Urinary bladder (tissue), 4 donors: Measurements from ENCODE around the gene KIF16B. TPM values are rescaled to one million over a fixed set of nuclear protein-coding genes. Genes with fewer than 3 reads are reported as not detected.

Source experiments
- DNase-seq: peaks from one replicate; pipeline ENCODE4 v3.0.0-alpha.2; 2015; ENCODE audit errors: extremely low spot score
- H3K27ac ChIP-seq: one replicate; pipeline ENCODE4 v1.5.1; 2013; ENCODE audit warnings: low read depth, mild to moderate bottlenecking, moderate library complexity
- H3K36me3 ChIP-seq: one replicate; pipeline ENCODE4 v1.6.1; 2013; ENCODE audit warnings: mild to moderate bottlenecking, moderate library complexity; ENCODE audit not compliant: insufficient read depth
- H3K4me1 ChIP-seq: one replicate; pipeline ENCODE4 v1.6.1; 2013; ENCODE audit warnings: mild to moderate bottlenecking, moderate library complexity; ENCODE audit not compliant: insufficient read depth
- H3K4me3 ChIP-seq: one replicate; pipeline ENCODE4 v1.5.1; 2013; ENCODE audit warnings: low read depth, low read length
- WGBS: extraction: QIAGEN DNeasy Blood & Tissue Kit; methylation state at CpG from one replicate; pipeline ENCODE4 v1.1.7; 2013; 5-methylcytosine and 5-hydroxymethylcytosine counted together
- polyA plus RNA-seq: library from polyadenylated mRNA; stranded (reverse); fragments of 200-250 nt; gene quantifications from one replicate; pipeline ENCODE4 v1.2.3, GENCODE V29; 2013
- total RNA-seq: library from RNA; depleted of rRNA; stranded (reverse); fragments of >200 nt; gene quantifications from one replicate; pipeline ENCODE4 v1.2.3, GENCODE V29; 2014
- donor health status: healthy with polysubstance abuse.
- donor health status: healthy.

Gene KIF16B
- total and polyA plus RNA-seq, 2 donors, result 9.8 to 23.6 TPM

- no peak overlapping the region for H3K4me3 ChIP-seq
- H3K4me1 ChIP-seq, result no peaks in the 10 kb centered on the region
- 95% methylated on average over 1 of the region's 1 CpG for WGBS
- no peaks in the 10 kb centered on the region for H3K36me3 ChIP-seq
- no peak overlapping the region for H3K27ac ChIP-seq
- no peak for DNase-seq
Observed at GRCh38 chr20:16516794-16517193, 56.5 kb downstream of the KIF16B start.

GRCh38 chr20:16515046-16515445 lies 58.2 kb downstream of the KIF16B start:
- DNase-seq, result no peak
- Histone ChIP-seq H3K4me3 (no peak overlapping the region), H3K4me1 (no peaks in the 10 kb centered on the region), H3K27ac (no peak overlapping the region), H3K36me3 (no peaks in the 10 kb centered on the region)
- WGBS, result 69% methylated on average over 2 of the region's 2 CpGs

GRCh38 chr20:16514140-16514539 lies 59.1 kb downstream of the KIF16B start:
- 66% methylated on average over 4 of the region's 4 CpGs for WGBS
- H3K36me3 ChIP-seq, result no peaks in the 10 kb centered on the region
- H3K4me1 ChIP-seq, result no peaks in the 10 kb centered on the region
- no peak for DNase-seq
- no peak overlapping the region for H3K27ac ChIP-seq
- H3K4me3 ChIP-seq, result no peak overlapping the region

GRCh38 chr20:16505894-16506293 lies 67.4 kb downstream of the KIF16B start:
- peaks cover 4% of the 10 kb centered on the region for H3K36me3 ChIP-seq
- H3K27ac ChIP-seq, result no peak overlapping the region

GRCh38 chr20:16501301-16501700 lies 71.9 kb downstream of the KIF16B start:
- H3K27ac ChIP-seq, result no peak overlapping the region
- 72% methylated on average over 2 of the region's 2 CpGs for WGBS
- H3K4me1 ChIP-seq, result no peaks in the 10 kb centered on the region
- no peak for DNase-seq
- no peak overlapping the region for H3K4me3 ChIP-seq
- H3K36me3 ChIP-seq, result peaks cover 2% of the 10 kb centered on the region

More at GRCh38 chr20:16505894-16506293, 67.4 kb downstream of the KIF16B start:
- Histone ChIP-seq H3K4me1 (no peaks in the 10 kb centered on the region), H3K4me3 (no peak overlapping the region)
- no peak for DNase-seq
- WGBS, result 77% methylated on average over 8 of the region's 8 CpGs

- Histone ChIP-seq H3K36me3 (peaks cover 2% of the 10 kb centered on the region), H3K4me1 (no peaks in the 10 kb centered on the region), H3K27ac (no peak overlapping the region), H3K4me3 (no peak overlapping the region)
- no peak for DNase-seq
- WGBS, result 87% methylated on average over 3 of the region's 3 CpGs
Observed at GRCh38 chr20:16500197-16500596, 73.1 kb downstream of the KIF16B start.

- H3K4me1 ChIP-seq, result no peaks in the 10 kb centered on the region
- WGBS, result 86% methylated on average over 10 of the region's 10 CpGs
- H3K27ac ChIP-seq, result no peak overlapping the region
- peaks cover under 1% of the 10 kb centered on the region for H3K36me3 ChIP-seq
- H3K4me3 ChIP-seq, result no peak overlapping the region
- DNase-seq, result no peak
Observed at GRCh38 chr20:16498526-16499253, 74.6 kb downstream of the KIF16B start.

GRCh38 chr20:16497896-16498295 lies 75.4 kb downstream of the KIF16B start:
- Histone ChIP-seq H3K4me1 (no peaks in the 10 kb centered on the region), H3K4me3 (no peak overlapping the region), H3K27ac (no peak overlapping the region), H3K36me3 (no peaks in the 10 kb centered on the region)
- DNase-seq, result no peak
- WGBS, result 80% methylated on average over 6 of the region's 6 CpGs

GRCh38 chr20:16493486-16493885 lies 79.8 kb downstream of the KIF16B start:
- Histone ChIP-seq H3K4me3 (no peak overlapping the region), H3K4me1 (no peaks in the 10 kb centered on the region), H3K27ac (no peak overlapping the region), H3K36me3 (peaks cover 2% of the 10 kb centered on the region)
- 98% methylated on average over 1 of the region's 1 CpG for WGBS
- DNase-seq, result no peak

- H3K27ac ChIP-seq, result no peak overlapping the region
- 81% methylated on average over 7 of the region's 7 CpGs for WGBS
- peaks cover 2% of the 10 kb centered on the region for H3K36me3 ChIP-seq
- no peaks in the 10 kb centered on the region for H3K4me1 ChIP-seq
- DNase-seq, result no peak
- H3K4me3 ChIP-seq, result no peak overlapping the region
Observed at GRCh38 chr20:16491294-16491905, 81.8 kb downstream of the KIF16B start.

- no peaks in the 10 kb centered on the region for H3K4me1 ChIP-seq
- peaks cover 2% of the 10 kb centered on the region for H3K36me3 ChIP-seq
- no peak overlapping the region for H3K4me3 ChIP-seq
- no peak overlapping the region for H3K27ac ChIP-seq
- DNase-seq, result no peak
- WGBS, result 79% methylated on average over 3 of the region's 3 CpGs
Observed at GRCh38 chr20:16490696-16491095, 82.6 kb downstream of the KIF16B start.

GRCh38 chr20:16488616-16489015 lies 84.6 kb downstream of the KIF16B start:
- H3K4me1 ChIP-seq, result no peaks in the 10 kb centered on the region
- H3K36me3 ChIP-seq, result peaks cover 2% of the 10 kb centered on the region
- no peak overlapping the region for H3K4me3 ChIP-seq
- 86% methylated on average over 3 of the region's 3 CpGs for WGBS
- no peak for DNase-seq
- H3K27ac ChIP-seq, result no peak overlapping the region

- no peaks in the 10 kb centered on the region for H3K4me1 ChIP-seq
- H3K36me3 ChIP-seq, result peaks cover 2% of the 10 kb centered on the region
- no peak overlapping the region for H3K27ac ChIP-seq
- no peak overlapping the region for H3K4me3 ChIP-seq
- 85% methylated on average over 8 of the region's 8 CpGs for WGBS
- DNase-seq, result no peak
Observed at GRCh38 chr20:16488086-16488485, 85.2 kb downstream of the KIF16B start.

GRCh38 chr20:16486532-16486931 lies 86.7 kb downstream of the KIF16B start:
- Histone ChIP-seq H3K27ac (no peak overlapping the region), H3K4me1 (no peaks in the 10 kb centered on the region), H3K36me3 (no peaks in the 10 kb centered on the region), H3K4me3 (no peak overlapping the region)
- DNase-seq, result no peak
- 86% methylated on average over 6 of the region's 6 CpGs for WGBS
